Thyroid gland (tissue), 4 donors: Measurements from ENCODE around the gene EFNA5. TPM values are rescaled to one million over a fixed set of nuclear protein-coding genes. Genes with fewer than 3 reads are reported as not detected.

Experiments used
- DNase-seq, 2 donors: peaks; one replicate each; pipeline ENCODE4 v3.0.0-alpha.2; 2019
- H3K27ac ChIP-seq, 3 donors: fragments of 200-600 bp; sonication (generic); 1 replicate in 2 of 3; 2 replicates in 1 of 3; pipeline ENCODE4 v1.5.1; 2016 to 2019; ENCODE audit warnings: mild to moderate bottlenecking in 1 of 3, moderate library complexity in 1 of 3
- H3K27me3 ChIP-seq: fragments of 200-600 bp; sonication (generic); one replicate; pipeline ENCODE4 v1.5.1; 2019
- H3K36me3 ChIP-seq, 2 donors: fragments of 200-600 bp; sonication (generic); one replicate each; pipeline ENCODE4 v1.5.1; 2016 to 2019
- H3K4me1 ChIP-seq, 2 donors: fragments of 200-600 bp; sonication (generic); one replicate each; pipeline ENCODE4 v1.5.1; 2017 to 2019
- H3K4me3 ChIP-seq, 3 donors: fragments of 200-600 bp; sonication (generic); replicated peaks in 1 of 3; 1 replicate in 2 of 3; 2 replicates in 1 of 3; pipeline ENCODE4 v1.5.1; 2016; ENCODE audit warnings: mild to moderate bottlenecking in 1 of 3
- H3K9me3 ChIP-seq: fragments of 200-600 bp; sonication (generic); one replicate; pipeline ENCODE4 v1.5.1; 2017
- CTCF ChIP-seq, 6 experiments: fragments of 200-600 bp in 3 of 6; fragments of 450-650 bp in 3 of 6; sonication (generic) in 3 of 6; IDR thresholded peaks; one replicate each; pipeline ENCODE4 v1.5.1; 2016 to 2019; ENCODE audit warnings: antibody characterized with exemption in 6 of 6, mild to moderate bottlenecking in 2 of 6, inconsistent platforms in 1 of 6, moderate library complexity in 1 of 6
- POLR2A ChIP-seq, 2 donors: fragments of 450-650 bp; IDR thresholded peaks; one replicate each; pipeline ENCODE4 v1.6.1; 2017; ENCODE audit warnings: antibody characterized with exemption in 2 of 2, mild to moderate bottlenecking in 2 of 2, moderate library complexity in 1 of 2
- WGBS, 2 donors: methylation state at CpG; one replicate each; pipeline ENCODE4 v1.1.5; 2017; 5-methylcytosine and 5-hydroxymethylcytosine counted together
- intact Hi-C: fragments of 100-400 bp; cut with DNase I; formaldehyde crosslinking; loops from one replicate; pipeline ENCODE4 v1.15.1; 2023
- total RNA-seq, 4 donors: library from RNA; depleted of rRNA; stranded (reverse); fragments of >200 nt; gene quantifications; one replicate each; pipeline ENCODE4 v1.2.3, GENCODE V29; 2016

EFNA5 gene
- total RNA-seq, 4 donors from 2014 or later: 5.7 to 17.2 (median 6.4) TPM

- no peaks in the 10 kb centered on the region for H3K4me1 ChIP-seq
- no peak overlapping the region for H3K4me3 ChIP-seq
- H3K9me3 ChIP-seq: no peaks in the 10 kb centered on the region
- intact Hi-C loops: no loop called here
- H3K27ac ChIP-seq: no peak overlapping the region
- DNase-seq: no peak
- no peak for TF ChIP-seq CTCF (IDR thresholded peaks at IDR 0.05)
- no peak for TF ChIP-seq POLR2A (IDR thresholded peaks at IDR 0.05)
- no peaks in the 10 kb centered on the region for H3K27me3 ChIP-seq
- 56 to 94% methylated on average over 1 of the region's 1 CpG for WGBS, 2 donors
- no peaks in the 10 kb centered on the region for H3K36me3 ChIP-seq
Measured at GRCh38 chr5:107426209-107426608, 244.5 kb downstream of the EFNA5 start.

GRCh38 chr5:107425541-107426031 is 245.2 kb downstream of the EFNA5 start:
- 39 to 65% methylated on average over 2 of the region's 2 CpGs for WGBS, 2 donors
- intact Hi-C loops: no loop called here
- no peaks in the 10 kb centered on the region for H3K36me3 ChIP-seq
- no peak overlapping the region for H3K27ac ChIP-seq
- DNase-seq: no peak
- no peaks in the 10 kb centered on the region for H3K4me1 ChIP-seq
- H3K4me3 ChIP-seq: no peak overlapping the region
- no peaks in the 10 kb centered on the region for H3K9me3 ChIP-seq
- TF ChIP-seq CTCF (IDR thresholded peaks at IDR 0.05) (no peak), POLR2A (IDR thresholded peaks at IDR 0.05) (no peak)
- H3K27me3 ChIP-seq: no peaks in the 10 kb centered on the region

GRCh38 chr5:107424491-107424890 is 246.2 kb downstream of the EFNA5 start:
- Histone ChIP-seq H3K27me3 (no peaks in the 10 kb centered on the region), H3K4me3 (no peak overlapping the region), H3K9me3 (no peaks in the 10 kb centered on the region), H3K36me3 (no peaks in the 10 kb centered on the region), H3K27ac (no peak overlapping the region), H3K4me1 (no peaks in the 10 kb centered on the region)
- intact Hi-C loops: no loop called here
- TF ChIP-seq CTCF (IDR thresholded peaks at IDR 0.05): no peak
- no peak for TF ChIP-seq POLR2A (IDR thresholded peaks at IDR 0.05)
- 69 to 82% methylated on average over 2 of the region's 2 CpGs for WGBS, 2 donors
- no peak for DNase-seq

- no peaks in the 10 kb centered on the region for H3K4me1 ChIP-seq
- no peaks in the 10 kb centered on the region for H3K9me3 ChIP-seq
- intact Hi-C loops: no loop called here
- no peaks in the 10 kb centered on the region for H3K27me3 ChIP-seq
- no peak overlapping the region for H3K4me3 ChIP-seq
- no peaks in the 10 kb centered on the region for H3K36me3 ChIP-seq
- no peak for DNase-seq
- WGBS, 2 donors: 71 to 73% methylated on average over 4 of the region's 4 CpGs
- TF ChIP-seq POLR2A (IDR thresholded peaks at IDR 0.05) (no peak), CTCF (IDR thresholded peaks at IDR 0.05) (no peak)
- H3K27ac ChIP-seq: no peak overlapping the region
Measured at GRCh38 chr5:107422494-107422893, 248.2 kb downstream of the EFNA5 start.

- Histone ChIP-seq H3K4me3 (no peak overlapping the region), H3K9me3 (no peaks in the 10 kb centered on the region), H3K4me1 (no peaks in the 10 kb centered on the region), H3K36me3 (no peaks in the 10 kb centered on the region), H3K27ac (no peak overlapping the region), H3K27me3 (no peaks in the 10 kb centered on the region)
- 35 to 61% methylated on average over 3 of the region's 3 CpGs for WGBS, 2 donors
- no peak for DNase-seq
- no peak for TF ChIP-seq CTCF (IDR thresholded peaks at IDR 0.05)
- TF ChIP-seq POLR2A (IDR thresholded peaks at IDR 0.05): no peak
- intact Hi-C loops: no loop called here
Measured at GRCh38 chr5:107419498-107419897, 251.2 kb downstream of the EFNA5 start.
